Smooth muscle cell (in vitro differentiated cells): ENCODE results near the gene CCDC92. TPM values are rescaled to one million over a fixed set of nuclear protein-coding genes. Genes with fewer than 3 reads are reported as not detected.

Experiments used
- DNase-seq: peaks from one replicate; lab custom pipeline; 2025; ENCODE audit not compliant: unreplicated experiment; lab: John Stamatoyannopoulos, UW
- H2AFZ ChIP-seq: fragments of 200-600 bp; sonication (generic); 2 replicates; pipeline ENCODE4 v1.6.0; 2016; ENCODE audit warnings: antibody characterized with exemption, low read depth, mild to moderate bottlenecking
- H3F3A ChIP-seq: fragments of 200-600 bp; sonication (generic); 2 replicates; pipeline ENCODE4 v1.6.0; 2017; ENCODE audit warnings: antibody characterized with exemption, low read depth
- H3K27ac ChIP-seq: fragments of 200-600 bp; sonication (generic); 2 replicates; pipeline ENCODE4 v1.5.1; 2016; ENCODE audit warnings: low read depth, mild to moderate bottlenecking
- H3K27me3 ChIP-seq: fragments of 200-600 bp; sonication (generic); 2 replicates; pipeline ENCODE4 v1.6.1; 2016; ENCODE audit warnings: low read depth, mild to moderate bottlenecking
- H3K36me3 ChIP-seq: fragments of 200-600 bp; sonication (generic); 2 replicates; pipeline ENCODE4 v1.5.1; 2016; ENCODE audit warnings: low read depth
- H3K4me1 ChIP-seq: fragments of 200-600 bp; sonication (generic); 2 replicates; pipeline ENCODE4 v1.5.1; 2016; ENCODE audit warnings: low read depth
- H3K4me2 ChIP-seq: fragments of 200-600 bp; sonication (generic); 2 replicates; pipeline ENCODE4 v1.6.0; 2016; ENCODE audit warnings: mild to moderate bottlenecking
- H3K4me3 ChIP-seq: fragments of 200-600 bp; sonication (generic); 2 replicates; pipeline ENCODE4 v1.5.1; 2016; ENCODE audit warnings: mild to moderate bottlenecking
- H3K79me2 ChIP-seq: fragments of 200-600 bp; sonication (generic); 2 replicates; pipeline ENCODE4 v1.6.0; 2016; ENCODE audit warnings: low read depth, mild to moderate bottlenecking
- H3K9ac ChIP-seq: fragments of 200-600 bp; sonication (generic); 2 replicates; pipeline ENCODE4 v1.6.0; 2016; ENCODE audit warnings: low read depth
- H3K9me3 ChIP-seq: fragments of 200-600 bp; sonication (generic); replicated peaks from 2 replicates; pipeline ENCODE4 v1.5.1; 2016; ENCODE audit warnings: low read depth
- H4K20me1 ChIP-seq: fragments of 200-600 bp; sonication (generic); 2 replicates; pipeline ENCODE4 v1.6.0; 2016; ENCODE audit warnings: low read depth
- CTCF ChIP-seq: fragments of 200-600 bp; sonication (generic); IDR thresholded peaks from 2 replicates; pipeline ENCODE4 v1.5.1; 2017; ENCODE audit warnings: borderline replicate concordance, mild to moderate bottlenecking, antibody characterized with exemption; ENCODE audit not compliant: insufficient read depth, poor library complexity, severe bottlenecking
- WGBS: methylation state at CpG from one replicate; pipeline ENCODE4 v1.1.7; 2016; ENCODE audit warnings: low lambda C conversion rate; 5-methylcytosine and 5-hydroxymethylcytosine counted together
- polyA plus RNA-seq: library from polyadenylated mRNA; unstranded; fragments of >200 nt; fragmentation: Nextera tagmentation; extraction: Ambion mirVana; gene quantifications from 2 replicates; pipeline ENCODE4 v1.2.1, GENCODE V29; 2016
- total RNA-seq: library from RNA; depleted of rRNA; stranded (reverse); fragments of >200 nt; gene quantifications from 2 replicates; pipeline ENCODE4 v1.2.3, GENCODE V29; 2014

Gene CCDC92
- total and polyA plus RNA-seq, 2 experiments from 2014 or later = 17.4 to 68.2 TPM

GRCh38 chr12:123910761-123911193, 61.9 kb downstream of the CCDC92 start:
- Histone ChIP-seq H3K4me3 (no peak overlapping the region), H3F3A (peaks cover 11% of the 10 kb centered on the region), H3K36me3 (no peaks in the 10 kb centered on the region), H4K20me1 (no peaks in the 10 kb centered on the region), H3K27me3 (no peaks in the 10 kb centered on the region), H3K9me3 (no peaks in the 10 kb centered on the region), H3K79me2 (no peaks in the 10 kb centered on the region), H3K4me1 (peaks cover 12% of the 10 kb centered on the region), H3K9ac (no peak overlapping the region), H2AFZ (no peak overlapping the region), H3K27ac (no peak overlapping the region), H3K4me2 (no peak overlapping the region)
- TF ChIP-seq CTCF = no peak
- 50% methylated on average over 5 of the region's 5 CpGs for WGBS
- DNase-seq = no peak

- WGBS = 98% methylated on average over 8 of the region's 8 CpGs
- no peak for DNase-seq
- Histone ChIP-seq H3K9ac (no peak overlapping the region), H3K27ac (no peak overlapping the region), H3K4me3 (no peak overlapping the region), H4K20me1 (no peaks in the 10 kb centered on the region), H3K9me3 (no peaks in the 10 kb centered on the region), H3K4me1 (peaks cover 12% of the 10 kb centered on the region), H3K79me2 (no peaks in the 10 kb centered on the region), H3F3A (peaks cover 11% of the 10 kb centered on the region), H2AFZ (no peak overlapping the region), H3K4me2 (no peak overlapping the region), H3K27me3 (no peaks in the 10 kb centered on the region), H3K36me3 (no peaks in the 10 kb centered on the region)
- TF ChIP-seq CTCF = no peak
Measured at GRCh38 chr12:123910057-123910456, 62.6 kb downstream of the CCDC92 start.

- no peaks in the 10 kb centered on the region for H3K36me3 ChIP-seq
- no peak for DNase-seq
- H4K20me1 ChIP-seq = no peaks in the 10 kb centered on the region
- no peak overlapping the region for H2AFZ ChIP-seq
- H3K9ac ChIP-seq = no peak overlapping the region
- no peaks in the 10 kb centered on the region for H3K79me2 ChIP-seq
- no peak overlapping the region for H3K4me2 ChIP-seq
- no peaks in the 10 kb centered on the region for H3K9me3 ChIP-seq
- no peaks in the 10 kb centered on the region for H3K27me3 ChIP-seq
- TF ChIP-seq CTCF = no peak
- no peak overlapping the region for H3K27ac ChIP-seq
- WGBS = 86% methylated on average over 37 of the region's 37 CpGs
- H3K4me3 ChIP-seq = no peak overlapping the region
- H3F3A ChIP-seq = peaks cover 10% of the 10 kb centered on the region
- H3K4me1 ChIP-seq = peaks cover 12% of the 10 kb centered on the region
Measured at GRCh38 chr12:123908884-123909725, 63.5 kb downstream of the CCDC92 start.
